D341Med (cell line): ENCODE data around the gene TRAF3IP3.

ENCODE experiments used
- DNase-seq: peaks from one replicate; pipeline ENCODE4 v3.0.0; 2012; ENCODE audit warnings: low spot score

TRAF3IP3 gene

GRCh38 chr1:209737118-209737505, 18.7 kb upstream of the TRAF3IP3 start:
- no peak for DNase-seq

- no peak for DNase-seq
Measured at GRCh38 chr1:209738270-209738669, 17.6 kb upstream of the TRAF3IP3 start.

- DNase-seq, result no peak
Measured at GRCh38 chr1:209741193-209741592, 14.7 kb upstream of the TRAF3IP3 start.

DNA sequence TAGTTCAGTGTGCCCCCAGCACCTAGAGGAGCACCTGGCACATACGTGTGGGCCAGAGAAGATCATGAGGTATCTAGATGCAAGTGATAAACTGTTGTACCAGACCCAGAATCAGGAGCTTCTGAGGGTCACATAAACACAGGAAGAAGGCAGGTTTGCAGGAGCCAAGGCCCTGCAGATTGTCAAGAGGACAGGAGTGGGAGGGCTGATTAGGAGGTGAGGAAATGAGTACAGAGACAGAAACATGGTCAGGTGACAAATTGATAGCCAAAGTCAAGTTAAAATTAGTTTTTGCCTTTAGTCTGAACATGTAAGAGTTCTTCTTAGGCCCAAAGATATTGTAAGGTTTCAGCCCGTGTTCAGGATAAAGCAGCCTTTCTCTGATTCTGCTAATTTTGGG, 14.0 kb upstream of the TRAF3IP3 start:
- DNase-seq, result no peak

GRCh38 chr1:209742409-209743144, 13.3 kb upstream of the TRAF3IP3 start:
- no peak for DNase-seq

DNA sequence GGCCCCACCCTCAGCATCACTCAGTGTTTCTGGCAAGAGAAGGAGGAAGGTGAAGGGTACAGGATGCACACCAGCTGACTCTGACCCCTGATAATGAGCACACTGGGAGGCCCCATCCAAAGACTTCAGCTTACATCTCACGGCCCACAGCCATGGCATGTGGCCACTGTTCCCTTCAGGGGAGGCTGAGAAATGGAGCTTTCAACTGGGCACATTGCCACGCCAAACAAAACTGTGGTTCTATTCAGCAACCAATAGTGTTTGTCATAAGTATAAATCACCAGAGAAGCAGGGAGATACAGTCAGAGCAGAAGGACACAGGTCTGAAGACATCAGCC, 12.7 kb upstream of the TRAF3IP3 start:
- no peak for DNase-seq

GRCh38 chr1:209746451-209747165, 9.2 kb upstream of the TRAF3IP3 start:
- DNase-seq, result no peak

GRCh38 chr1:209747580-209748262, 8.1 kb upstream of the TRAF3IP3 start:
- peak; percentile 81 for DNase-seq

DNA sequence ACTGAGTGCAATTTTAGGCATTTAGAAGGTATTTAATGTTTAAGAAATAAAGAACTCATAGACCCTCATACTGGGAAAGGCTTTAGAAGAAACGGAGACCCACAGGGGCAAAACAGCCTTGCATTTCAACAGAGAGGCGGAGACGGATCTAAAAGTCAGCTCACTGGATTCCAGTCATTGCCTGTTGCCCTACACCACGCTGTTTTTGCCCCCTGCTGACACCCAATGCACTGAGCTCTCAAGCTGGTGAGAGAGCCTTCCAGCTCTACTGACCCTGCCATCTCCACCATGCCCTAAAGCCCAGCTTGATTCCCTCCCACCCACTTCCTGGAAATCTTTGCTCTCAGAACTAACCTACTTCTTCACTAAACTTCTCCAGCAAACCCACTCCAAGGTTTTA, 7.2 kb upstream of the TRAF3IP3 start:
- no peak for DNase-seq

DNA sequence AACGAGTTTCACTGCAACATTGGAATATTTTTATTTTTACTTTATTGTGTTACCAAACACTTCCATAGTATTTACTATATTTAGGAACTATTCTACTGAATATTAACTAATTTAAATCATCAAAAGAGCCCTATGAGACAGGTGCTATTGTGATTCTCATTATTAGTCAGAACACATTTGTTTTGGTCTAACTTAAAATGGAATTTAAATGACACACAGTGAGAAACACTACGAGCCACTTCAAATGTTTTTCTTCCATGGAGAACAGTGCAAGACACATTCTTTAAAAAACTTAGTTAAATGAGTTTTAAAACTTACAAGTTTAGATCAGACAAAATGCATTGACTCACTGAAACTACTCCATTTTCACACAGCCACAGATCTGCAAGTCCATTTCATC, 6.6 kb upstream of the TRAF3IP3 start:
- no peak for DNase-seq

GRCh38 chr1:209749670-209750323, 6.1 kb upstream of the TRAF3IP3 start:
- no peak for DNase-seq

DNA sequence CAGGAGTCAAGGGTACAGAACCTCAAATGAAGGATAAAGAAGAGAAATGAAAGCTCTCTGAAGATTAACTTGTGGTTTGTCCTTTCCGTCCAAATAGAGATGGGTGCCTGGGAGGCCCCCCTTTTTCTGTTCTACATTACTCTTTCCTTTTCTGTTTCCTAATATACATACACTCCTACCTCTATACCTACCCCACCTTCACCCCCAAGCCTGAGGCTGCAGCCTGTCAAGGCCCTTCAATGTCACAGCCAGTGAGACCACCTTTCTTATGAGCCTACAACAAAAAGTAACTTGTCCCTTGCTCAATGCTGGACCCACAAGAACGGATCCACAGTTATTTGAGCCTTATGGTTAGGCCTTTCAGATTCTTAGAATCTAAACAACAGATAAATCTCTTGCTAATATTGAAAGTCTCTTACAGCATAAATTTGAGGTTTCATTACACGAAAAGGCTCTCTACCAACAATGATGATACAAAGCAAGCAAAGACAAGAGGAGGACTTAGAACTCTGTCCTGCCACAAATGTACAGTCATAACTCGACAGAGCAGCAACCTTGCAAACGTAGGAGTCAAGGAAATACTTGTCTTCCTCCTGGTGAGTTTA, 4.1 kb upstream of the TRAF3IP3 start:
- DNase-seq, result no peak

- no peak for DNase-seq
Measured at GRCh38 chr1:209752890-209753289, 3.0 kb upstream of the TRAF3IP3 start.

GRCh38 chr1:209755256-209755655, 597 bp upstream of the TRAF3IP3 start:
- DNase-seq, result no peak

DNA sequence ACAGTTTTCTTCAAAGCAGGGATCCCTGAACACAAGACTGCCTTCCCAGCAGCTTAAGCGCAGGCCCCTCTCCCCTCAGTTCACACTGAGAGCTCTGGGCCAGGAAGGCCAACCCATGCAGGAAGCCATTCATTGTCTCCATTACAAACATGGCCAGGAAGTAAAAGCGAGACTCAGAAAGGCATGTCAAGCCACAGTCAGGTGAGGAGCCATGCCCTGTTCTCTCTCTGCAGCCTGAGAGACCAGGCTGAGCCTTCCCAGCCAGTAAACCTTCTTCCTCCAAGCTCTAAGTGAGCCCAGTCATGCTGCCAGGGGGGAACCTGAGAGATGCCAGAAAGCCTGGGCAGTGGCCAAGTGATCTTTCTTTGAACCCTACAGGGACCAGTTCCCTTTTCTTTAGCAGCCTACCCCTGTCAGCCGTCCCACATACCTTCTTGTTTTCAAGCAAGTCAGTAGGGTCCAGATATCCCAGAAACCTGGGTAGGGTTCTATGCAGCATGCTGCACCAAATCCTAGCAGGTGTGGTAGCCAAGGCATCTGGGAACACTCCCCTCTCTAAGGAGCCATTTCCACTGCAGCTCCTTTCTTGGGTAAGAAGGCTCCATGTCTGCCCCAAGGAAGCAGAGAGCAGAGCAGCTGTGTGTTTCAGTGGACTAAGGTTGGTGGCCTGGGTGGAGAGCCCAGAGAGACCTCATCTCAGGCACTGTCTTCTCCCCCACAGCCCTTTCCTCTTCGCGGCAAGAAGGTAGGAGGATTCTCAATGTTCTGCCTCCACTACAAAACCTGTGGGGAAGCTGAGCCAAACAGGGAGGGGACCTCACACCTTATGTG, 977 bp downstream of the TRAF3IP3 start:
- no peak for DNase-seq

- no peak for DNase-seq
Measured at GRCh38 chr1:209758400-209758799, 2.5 kb downstream of the TRAF3IP3 start.

- no peak for DNase-seq
Measured at GRCh38 chr1:209759829-209760359, 4.0 kb downstream of the TRAF3IP3 start.

DNA sequence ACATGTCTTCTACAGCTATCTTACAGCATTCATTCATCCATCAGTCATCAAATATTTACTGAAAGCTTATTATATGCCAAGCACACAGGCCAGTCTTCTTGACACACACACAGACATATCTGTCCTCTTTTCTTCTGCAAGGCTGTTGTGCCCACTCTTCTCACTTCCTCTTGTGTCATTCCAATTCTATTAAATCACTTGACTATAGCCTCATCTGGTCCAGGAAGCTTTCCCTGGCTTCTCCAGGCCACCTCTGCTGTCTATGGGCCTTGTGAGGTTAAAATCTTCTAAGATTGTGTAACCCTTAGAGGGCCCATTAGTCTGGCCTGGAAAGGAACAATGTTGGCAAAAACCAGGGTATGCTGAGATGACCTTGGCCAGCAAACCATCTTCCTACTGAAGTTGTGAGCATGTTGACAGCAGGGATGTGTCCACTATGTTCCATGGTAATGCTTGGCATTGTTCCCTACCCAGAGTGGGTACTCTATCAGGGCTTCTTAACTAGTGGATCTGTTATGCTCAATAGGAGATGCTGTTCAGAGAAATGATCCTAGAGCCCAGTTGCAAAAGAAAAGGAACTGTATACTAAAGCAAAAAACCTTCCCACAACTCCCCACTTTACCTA, 5.3 kb downstream of the TRAF3IP3 start:
- no peak for DNase-seq

- no peak for DNase-seq
Measured at GRCh38 chr1:209766051-209766450, 10.2 kb downstream of the TRAF3IP3 start.

GRCh38 chr1:209767096-209767495, 11.2 kb downstream of the TRAF3IP3 start:
- no peak for DNase-seq

- no peak for DNase-seq
Measured at GRCh38 chr1:209767706-209768105, 11.9 kb downstream of the TRAF3IP3 start.
